ENCODE data around the gene LANCL2.

GRCh38 chr7:55379285-55379684 is 14.1 kb downstream of the LANCL2 start:
- TF ChIP-seq CTCF (IDR thresholded peaks at IDR 0.05 in 8 of 11, conservative IDR thresholded peaks at IDR 0.05 in 3 of 11), result no peak
- no peak for TF ChIP-seq POLR2A (IDR thresholded peaks at IDR 0.05)
